ENCODE data around the gene NTM. TPM values are rescaled to one million over a fixed set of nuclear protein-coding genes. Genes with fewer than 3 reads are reported as not detected.

The NTM gene
- total RNA-seq, 1 experiment from 2014 or later: not detected

- no peak overlapping the region for H3K27ac ChIP-seq (ENCODE audit: low read depth, low read length)
- ATAC-seq: no peak
- peaks cover 14 to 31% of the 10 kb centered on the region in 2 experiments; a peak in 2 of 4 replicates for H3K9me3 ChIP-seq (ENCODE audit: control insufficient read depth in 1 of 2, insufficient read depth in 1 of 2, low read depth in 1 of 2, low read length in 2 of 2)
- ChIA-PET CTCF (no interaction called here), POLR2A (no interaction called here), RAD21 (ENCODE audit: low non-redundant PET in 1 of 2, low total read pairs in 2 of 2, uncharacterized antibody in 2 of 2, unreplicated experiment in 2 of 2) (no interaction called here)
- intact Hi-C loops (cut with micrococcal nuclease): no loop called here
- no peak overlapping the region for H3K4me3 ChIP-seq (replicated peaks in 1 of 2; ENCODE audit: low read depth in 1 of 2, low read length in 2 of 2)
- no peaks in the 10 kb centered on the region for H3K9me2 ChIP-seq (ENCODE audit: insufficient read depth)
- H3K4me2 ChIP-seq (ENCODE audit: low read length): no peak overlapping the region
- no peak overlapping the region for H3K9ac ChIP-seq (ENCODE audit: low read length)
- H2AFZ ChIP-seq (ENCODE audit: low read depth, low read length, poor library complexity, severe bottlenecking): no peak overlapping the region
- DNase-seq (ENCODE audit: low read depth, low spot score): no peak
- no TSS peak for BruUV-seq (replicated peaks)
- H3K27me3 ChIP-seq (ENCODE audit: insufficient read depth, low read length): no peaks in the 10 kb centered on the region
- no peaks in the 10 kb centered on the region for H4K20me1 ChIP-seq (ENCODE audit: insufficient read depth)
- no peaks in the 10 kb centered on the region for H3K4me1 ChIP-seq (ENCODE audit: control insufficient read depth in 1 of 2, insufficient read depth in 2 of 2, low read length in 2 of 2)
- no peaks in the 10 kb centered on the region for H3K36me3 ChIP-seq (ENCODE audit: control insufficient read depth in 1 of 2, insufficient read depth in 2 of 2, low read length in 2 of 2)
- no peaks in the 10 kb centered on the region for H3K79me2 ChIP-seq (ENCODE audit: insufficient read depth, low read length)
- no peak for TF ChIP-seq YY1 (IDR thresholded peaks at IDR 0.05; ENCODE audit: extremely low read depth, insufficient replicate concordance, low read depth, low read length)
Measured at GRCh38 chr11:132006884-132007580, 636.6 kb downstream of the NTM start.

GRCh38 chr11:132008226-132008625 is 637.8 kb downstream of the NTM start:
- Histone ChIP-seq H3K4me1 (ENCODE audit: control insufficient read depth in 1 of 2, insufficient read depth in 2 of 2, low read length in 2 of 2) (no peaks in the 10 kb centered on the region), H3K4me2 (ENCODE audit: low read length) (no peak overlapping the region), H3K4me3 (replicated peaks in 1 of 2; ENCODE audit: low read depth in 1 of 2, low read length in 2 of 2) (no peak overlapping the region), H3K9me2 (ENCODE audit: insufficient read depth) (no peaks in the 10 kb centered on the region), H3K36me3 (ENCODE audit: control insufficient read depth in 1 of 2, insufficient read depth in 2 of 2, low read length in 2 of 2) (no peaks in the 10 kb centered on the region), H3K9ac (ENCODE audit: low read length) (no peak overlapping the region), H4K20me1 (ENCODE audit: insufficient read depth) (no peaks in the 10 kb centered on the region), H3K27me3 (ENCODE audit: insufficient read depth, low read length) (no peaks in the 10 kb centered on the region), H3K9me3 (ENCODE audit: control insufficient read depth in 1 of 2, insufficient read depth in 1 of 2, low read depth in 1 of 2, low read length in 2 of 2) (peaks cover 14 to 31% of the 10 kb centered on the region in 2 experiments; a peak in 2 of 4 replicates), H3K79me2 (ENCODE audit: insufficient read depth, low read length) (no peaks in the 10 kb centered on the region), H2AFZ (ENCODE audit: low read depth, low read length, poor library complexity, severe bottlenecking) (no peak overlapping the region), H3K27ac (ENCODE audit: low read depth, low read length) (no peak overlapping the region)
- ChIA-PET POLR2A (no interaction called here), CTCF (no interaction called here), RAD21 (ENCODE audit: low non-redundant PET in 1 of 2, low total read pairs in 2 of 2, uncharacterized antibody in 2 of 2, unreplicated experiment in 2 of 2) (no interaction called here)
- no peak for ATAC-seq
- BruUV-seq (replicated peaks): no TSS peak
- no peak for DNase-seq (ENCODE audit: low read depth, low spot score)
- no peak for TF ChIP-seq CEBPB (IDR thresholded peaks at IDR 0.05; ENCODE audit: low read depth)
- TF ChIP-seq POLR2A (IDR thresholded peaks at IDR 0.05; ENCODE audit: borderline replicate concordance, extremely low read depth, insufficient read depth, insufficient read length): no peak
- intact Hi-C loops (cut with micrococcal nuclease): no loop called here

All from HCT116 (cell line).